ENCODE results near the gene ACTRT3.
"Not testable (repeated sequence)": the region's sequence is repeated elsewhere in the genome, so short reads cannot be mapped to it uniquely, and the experiment has no call there.

GRCh38 chr3:169718415-169718814, 50.9 kb downstream of the ACTRT3 start:
- TF ChIP-seq CTCF, EP300, POLR2A (IDR thresholded peaks at IDR 0.05): not testable (repeated sequence)
